ENCODE results near the gene HOXA11.

- TF ChIP-seq CTCF (conservative IDR thresholded peaks at IDR 0.05; ENCODE audit: low read depth, low read length), result no peak
- TF ChIP-seq SMC3 (IDR thresholded peaks at IDR 0.05; ENCODE audit: low read depth, low read length), result no peak
- TF ChIP-seq RCOR1 (IDR thresholded peaks at IDR 0.05; ENCODE audit: insufficient replicate concordance, low read length), result no peak
- no peak for TF ChIP-seq POLR2A (IDR thresholded peaks at IDR 0.05; ENCODE audit: low read depth, low read length)
- TF ChIP-seq ELK1 (IDR thresholded peaks at IDR 0.05; ENCODE audit: borderline replicate concordance, low read depth, low read length), result no peak
- no peak for TF ChIP-seq USF2 (IDR thresholded peaks at IDR 0.05; ENCODE audit: low read depth, low read length)
- no peak for TF ChIP-seq RAD21 (IDR thresholded peaks at IDR 0.05; ENCODE audit: low read length)
- TF ChIP-seq RFX5 (IDR thresholded peaks at IDR 0.05; ENCODE audit: low read depth, low read length), result no peak
- TF ChIP-seq CHD1 (IDR thresholded peaks at IDR 0.05; ENCODE audit: low read depth, low read length), result no peak
- TF ChIP-seq MAFK (IDR thresholded peaks at IDR 0.05; ENCODE audit: low read depth, low read length), result no peak
- no peak for TF ChIP-seq CEBPB (IDR thresholded peaks at IDR 0.05; ENCODE audit: low read depth, low read length)
- no peak for TF ChIP-seq MXI1 (IDR thresholded peaks at IDR 0.05; ENCODE audit: borderline replicate concordance, low read depth, low read length)
These were observed 13.8 kb downstream of the HOXA11 start for GRCh38 chr7:27171325-27171636.

Data from IMR-90 (cell line).